Stimulated activated CD4-positive, alpha-beta T cell treated with anti-CD3 and anti-CD28 coated beads, TNF-alpha, amount 100 ng/mL, for 24 hours (primary cell): ENCODE measurements around the gene ACACA.

ENCODE experiments used
- DNase-seq, 3 experiments: peaks; one replicate each; pipeline ENCODE4 v3.0.0-alpha.2; 2020; ENCODE audit warnings: low read depth in 3 of 3

The ACACA gene

DNA sequence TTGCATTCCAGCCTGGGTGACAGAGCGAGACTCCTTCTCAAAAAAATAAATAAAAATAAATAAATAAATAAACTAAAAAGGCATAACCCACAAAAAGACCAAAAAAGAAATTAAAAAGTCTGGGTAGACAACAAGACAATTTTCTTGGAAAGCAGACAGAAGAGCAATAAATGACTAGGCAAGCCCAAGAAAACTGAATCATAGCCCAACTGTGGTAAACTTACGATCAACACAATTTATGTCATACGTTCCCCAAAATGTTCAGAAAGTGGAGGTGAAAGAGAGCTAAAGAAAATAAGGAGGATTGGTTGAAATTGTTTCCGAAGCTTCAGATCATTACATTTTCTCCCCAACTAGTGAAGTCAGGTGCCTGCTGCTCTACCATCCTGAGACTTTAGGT is 62.1 kb downstream of the ACACA start:
- no peak for DNase-seq

DNA sequence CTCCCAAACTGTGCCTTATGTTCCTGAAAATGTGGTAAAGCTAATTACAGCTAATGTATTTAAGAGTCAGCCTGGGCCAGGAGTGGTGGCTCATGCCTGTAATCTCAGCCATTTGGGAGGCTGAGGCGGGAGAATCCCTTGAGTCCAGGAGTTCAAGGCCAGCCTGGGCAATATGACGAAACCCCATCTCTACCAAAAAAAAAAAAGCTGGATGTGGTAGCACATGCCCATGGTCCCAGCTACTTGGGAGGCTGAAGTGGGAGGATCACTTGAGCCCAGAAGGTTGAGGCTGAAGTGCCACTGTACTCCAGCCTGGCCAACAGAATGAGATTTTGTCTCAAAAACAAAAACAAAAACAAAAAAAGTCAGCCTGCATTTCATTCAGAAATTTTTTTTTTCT is 64.0 kb downstream of the ACACA start:
- DNase-seq: no peak

DNA sequence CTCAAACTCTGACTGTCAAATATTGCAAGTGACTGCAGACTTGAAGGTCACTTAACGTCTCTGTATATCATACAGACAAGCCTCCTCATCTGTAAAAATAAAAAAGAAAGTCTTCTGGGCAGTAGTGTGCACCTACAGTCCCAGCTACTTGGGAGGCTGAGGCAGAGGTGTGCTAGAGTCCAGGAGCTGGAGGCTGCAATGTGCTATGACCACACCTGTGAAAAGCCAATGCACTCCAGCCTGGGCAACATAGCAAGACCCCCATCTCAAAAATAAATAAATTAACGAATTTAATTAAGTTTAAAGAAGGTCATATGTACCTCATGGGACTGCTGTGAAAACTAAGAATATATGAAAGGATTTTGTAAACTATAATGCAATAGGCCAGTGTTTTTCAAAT is 65.8 kb downstream of the ACACA start:
- DNase-seq: no peak

DNA sequence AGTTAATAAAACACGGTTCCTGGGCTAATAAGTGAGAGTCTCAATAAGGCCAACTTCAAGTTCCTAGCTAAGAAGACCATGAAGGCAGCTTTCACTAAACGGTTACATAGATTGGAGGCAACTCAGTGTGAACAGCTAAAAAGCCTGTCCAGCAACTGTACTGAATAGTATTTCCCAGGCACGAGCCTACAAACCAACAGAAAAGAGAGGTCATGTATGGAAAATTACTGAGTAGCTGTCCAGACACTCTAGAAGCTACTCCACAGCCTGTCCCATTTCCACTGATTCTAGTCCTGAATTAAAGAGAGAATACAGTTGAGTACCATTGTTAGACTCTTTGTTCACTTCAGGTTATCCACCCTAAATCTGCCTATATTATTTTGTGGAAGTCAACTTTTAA is 67.3 kb downstream of the ACACA start:
- no peak for DNase-seq

DNA sequence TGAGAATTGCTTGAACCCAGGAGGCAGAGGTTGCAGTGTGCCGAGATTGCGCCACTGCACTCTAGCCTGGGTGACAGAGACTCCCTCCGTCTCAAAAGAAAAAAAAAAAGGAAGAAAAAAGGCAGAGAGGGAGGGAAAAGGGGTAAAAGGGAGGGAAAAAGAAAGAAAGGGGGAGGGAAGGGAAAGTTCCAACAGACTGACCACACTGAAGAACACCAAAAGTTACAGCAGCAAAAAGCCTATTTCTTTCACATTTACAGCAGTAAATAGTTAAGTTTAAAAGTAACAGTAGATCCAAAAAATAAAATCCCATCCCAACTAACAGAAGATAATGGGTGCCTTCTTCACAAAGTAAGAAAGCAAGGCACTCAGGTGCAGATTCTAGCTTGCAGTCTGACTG is 67.8 kb downstream of the ACACA start:
- DNase-seq: no peak

DNA sequence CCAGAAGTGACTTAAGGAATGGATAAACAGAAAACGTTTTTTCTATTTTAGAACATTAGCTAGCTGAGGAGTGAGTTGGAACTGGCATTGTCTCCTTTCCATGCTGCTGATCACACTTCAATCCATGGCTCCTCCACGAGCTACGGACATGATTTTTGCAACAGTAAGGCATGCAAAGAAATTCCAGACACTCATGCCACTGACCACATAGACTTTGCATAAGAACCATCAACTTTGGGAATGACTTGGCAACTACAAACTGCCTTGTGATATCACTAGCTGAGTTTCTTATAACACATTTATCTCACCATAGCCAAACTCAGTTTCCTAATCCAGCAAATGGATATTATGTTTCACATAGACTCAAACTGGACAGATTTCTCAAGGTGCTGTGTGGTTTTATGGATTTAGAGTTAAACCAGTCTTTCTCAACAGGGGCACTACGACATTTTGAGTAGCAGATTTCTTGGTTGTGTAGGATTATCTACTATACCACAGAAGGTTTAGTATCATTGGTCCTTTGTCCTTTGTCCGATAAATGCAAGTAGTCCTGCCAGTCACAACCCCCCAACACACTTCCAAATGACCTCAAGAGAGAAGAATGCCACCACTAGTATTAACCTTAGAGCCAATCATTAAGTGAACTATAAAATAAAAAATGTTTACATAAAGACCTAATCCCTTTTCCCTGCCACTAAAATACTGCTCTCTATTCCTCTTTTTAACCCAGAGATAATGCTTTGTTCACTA is 79.1 kb downstream of the ACACA start:
- DNase-seq: no peak

DNA sequence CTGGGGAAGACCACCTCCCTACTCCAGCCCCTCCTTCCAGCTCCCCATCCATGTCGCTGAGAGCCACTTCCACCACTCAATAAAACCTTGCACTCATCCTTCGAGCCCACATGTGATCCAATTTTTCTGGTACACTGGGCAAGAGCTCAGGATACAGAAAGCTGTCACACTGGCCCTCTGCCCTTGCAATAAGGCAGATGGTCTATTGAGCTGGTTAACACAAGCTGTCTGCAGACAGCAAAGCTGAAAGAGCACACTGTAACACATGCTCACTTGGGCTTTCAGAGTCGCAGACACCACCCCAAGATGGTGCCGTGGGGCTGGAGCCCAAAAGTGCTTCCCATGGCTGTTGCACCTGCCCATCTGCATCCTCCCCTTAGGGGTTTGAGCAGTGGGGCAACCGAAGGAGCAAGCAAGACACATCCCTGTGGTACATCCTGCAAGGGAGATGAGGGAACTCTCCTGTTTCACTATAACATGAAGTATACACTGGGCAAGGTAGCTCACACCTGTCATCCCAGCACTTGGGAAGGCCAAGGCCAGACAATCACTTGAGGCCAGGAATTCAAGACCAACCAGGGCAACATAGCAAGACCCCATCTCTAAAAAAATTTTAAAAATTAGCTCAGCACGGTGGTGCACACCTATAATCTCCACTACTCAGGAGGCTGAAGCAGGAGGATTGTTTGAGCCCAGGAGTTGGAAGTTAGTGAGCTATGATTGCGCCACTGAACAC is 83.6 kb downstream of the ACACA start:
- DNase-seq: no peak

DNA sequence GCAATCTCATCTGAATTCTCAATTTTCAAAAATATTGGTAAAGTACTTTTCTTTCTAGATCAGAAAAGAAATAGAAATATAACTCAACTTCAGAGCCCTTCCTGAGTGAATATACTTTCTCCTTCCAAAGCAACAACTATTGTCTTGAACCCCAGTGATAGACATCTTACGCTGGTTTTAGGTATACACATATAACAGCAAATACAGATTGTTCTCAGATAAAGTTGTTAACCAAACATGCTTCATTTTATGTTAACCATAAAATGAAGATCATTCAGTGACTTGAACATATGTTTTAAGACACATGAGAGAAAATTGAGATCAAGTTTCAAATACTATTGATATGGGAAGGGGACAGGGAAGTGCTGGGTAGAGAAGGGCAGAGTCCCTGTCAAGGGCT is 84.5 kb downstream of the ACACA start:
- DNase-seq: no peak

DNA sequence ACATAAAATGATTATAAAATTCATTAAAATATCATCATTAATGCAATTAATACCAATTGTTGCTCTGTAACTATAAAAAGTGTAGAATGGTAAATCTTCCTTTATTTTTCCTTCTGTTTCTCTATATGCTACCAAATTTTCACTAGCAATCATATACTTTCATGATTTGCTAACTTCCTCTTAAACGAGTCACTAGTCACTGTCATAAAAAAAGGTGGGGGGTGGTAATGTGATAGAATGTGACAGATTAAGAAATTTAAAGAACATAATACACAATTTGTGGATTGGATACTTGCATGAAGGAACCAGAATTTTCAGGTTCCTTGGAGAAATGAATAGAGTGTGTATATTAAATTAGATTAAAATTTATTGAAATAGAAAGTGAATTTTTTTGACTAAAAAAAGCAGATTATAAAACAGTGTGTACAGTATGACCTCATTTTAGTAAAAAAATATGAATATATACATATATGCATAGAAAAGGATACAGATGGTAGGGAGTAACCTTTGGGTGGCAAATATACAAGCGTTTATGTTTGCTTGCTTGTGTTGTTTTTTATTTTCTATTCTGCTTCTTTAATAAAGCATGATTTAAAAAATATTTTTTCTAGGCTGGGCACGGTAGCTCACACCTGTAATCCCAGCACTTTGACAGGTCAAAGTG is 87.6 kb downstream of the ACACA start:
- DNase-seq: no peak

DNA sequence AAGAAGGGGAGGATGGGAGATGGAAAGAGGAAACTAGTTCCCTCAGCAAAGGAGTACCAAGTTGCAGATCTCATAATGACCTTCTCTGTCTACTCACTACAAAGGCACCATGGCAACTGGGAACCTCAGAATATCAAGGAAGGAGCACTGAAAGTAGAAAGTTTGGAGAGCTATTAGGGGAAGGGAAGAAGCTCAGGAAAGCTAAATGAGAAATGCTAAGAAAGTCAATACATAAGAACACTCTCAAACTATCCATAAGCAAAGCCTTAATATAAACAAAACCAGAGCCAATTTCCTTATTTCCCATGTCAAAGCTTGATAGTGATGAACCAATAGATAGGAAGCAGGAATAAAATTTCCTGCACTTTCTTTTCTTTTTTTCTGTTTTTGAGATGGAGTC is 88.8 kb downstream of the ACACA start:
- DNase-seq: no peak

DNA sequence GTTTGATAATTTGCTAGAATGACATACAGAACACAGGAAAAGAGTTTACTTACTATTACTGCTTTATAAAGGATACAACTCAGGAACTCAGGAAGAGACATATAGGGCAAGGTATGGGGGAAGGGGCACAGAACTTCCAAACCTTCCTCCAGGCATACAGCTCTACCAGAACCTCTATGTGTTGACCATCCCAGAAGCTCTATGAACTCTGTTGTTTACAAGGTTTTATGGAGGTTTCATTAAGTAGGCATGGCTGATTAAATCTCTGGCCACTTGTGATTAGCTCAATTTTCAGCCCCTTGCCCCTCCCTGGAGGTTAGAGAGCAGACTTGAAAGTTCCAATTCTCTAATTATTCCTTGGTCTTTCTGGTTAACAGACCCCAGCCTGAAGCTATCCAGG is 91.0 kb downstream of the ACACA start:
- no peak for DNase-seq

DNA sequence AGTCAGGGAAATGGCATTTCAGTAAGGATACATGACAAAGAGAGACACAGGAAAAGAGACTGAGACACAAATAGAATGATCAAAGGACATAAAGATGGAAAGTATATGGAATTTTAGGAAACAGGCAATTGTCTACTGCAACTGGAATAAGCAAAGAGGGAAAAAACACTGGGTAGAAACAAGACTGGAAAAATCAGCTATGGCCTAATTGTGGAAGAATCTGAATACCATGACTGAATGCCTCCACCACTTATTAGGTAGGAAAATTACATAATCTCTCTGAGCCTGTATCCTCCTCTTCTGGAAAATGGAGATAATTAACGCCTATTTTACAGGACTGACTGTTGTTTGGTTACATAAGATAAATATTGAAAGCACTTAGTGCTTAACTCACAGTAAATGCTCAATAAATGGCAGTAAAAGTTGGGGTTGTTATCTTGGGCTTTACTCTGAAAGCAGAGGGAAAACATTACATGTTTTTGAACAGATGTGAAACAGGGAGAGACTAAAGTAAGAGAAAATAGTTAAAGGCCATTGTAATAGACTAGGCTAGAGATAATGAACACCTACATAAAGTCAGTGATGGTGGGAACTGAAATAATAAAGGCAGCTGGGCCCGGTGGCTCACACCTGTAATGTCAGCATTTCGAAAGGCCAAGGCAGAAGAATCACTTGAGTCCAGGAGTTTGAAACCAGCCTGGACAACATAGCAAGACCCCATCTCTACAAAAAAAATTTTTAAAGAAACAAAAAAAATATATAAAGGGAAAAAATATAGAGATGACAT is 94.3 kb downstream of the ACACA start:
- no peak for DNase-seq

DNA sequence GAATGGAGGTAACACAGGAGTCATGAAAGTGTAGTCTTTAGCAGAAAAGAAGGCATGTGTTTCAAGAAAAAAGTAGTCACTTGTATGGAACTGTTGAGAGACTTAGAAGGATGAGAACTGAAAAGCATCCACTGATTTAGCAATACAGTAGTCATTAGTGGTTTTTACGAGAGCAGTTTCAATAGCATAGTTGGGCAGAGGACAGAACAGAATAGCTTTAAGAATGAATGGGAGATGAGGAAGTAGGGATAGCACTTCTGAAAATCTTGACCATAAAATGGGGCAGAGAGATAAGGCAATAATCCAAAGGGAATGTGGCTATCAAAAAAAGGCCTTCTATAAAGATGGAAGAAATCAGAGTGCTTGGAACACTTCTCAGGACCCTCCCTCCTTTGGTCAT is 95.7 kb downstream of the ACACA start:
- DNase-seq: no peak

DNA sequence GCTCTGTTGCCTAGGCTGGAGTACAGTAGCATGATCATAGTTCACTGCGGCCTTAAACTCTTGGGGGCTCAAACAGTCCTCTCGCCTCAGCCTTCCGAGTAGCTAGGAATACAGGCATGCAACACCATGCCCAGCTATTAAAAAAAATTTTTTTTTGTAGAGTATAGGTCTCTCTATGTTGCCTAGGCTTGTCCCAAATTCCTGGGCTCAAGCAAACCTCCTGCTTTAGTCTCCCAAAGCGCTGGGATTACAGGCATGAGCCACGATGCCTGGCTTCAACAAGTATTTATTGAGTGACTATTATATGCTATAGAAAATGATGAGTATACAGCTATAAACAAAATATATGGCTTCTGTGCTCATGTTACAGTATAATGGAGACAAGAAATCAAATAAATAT is 97.6 kb downstream of the ACACA start:
- DNase-seq: no peak

DNA sequence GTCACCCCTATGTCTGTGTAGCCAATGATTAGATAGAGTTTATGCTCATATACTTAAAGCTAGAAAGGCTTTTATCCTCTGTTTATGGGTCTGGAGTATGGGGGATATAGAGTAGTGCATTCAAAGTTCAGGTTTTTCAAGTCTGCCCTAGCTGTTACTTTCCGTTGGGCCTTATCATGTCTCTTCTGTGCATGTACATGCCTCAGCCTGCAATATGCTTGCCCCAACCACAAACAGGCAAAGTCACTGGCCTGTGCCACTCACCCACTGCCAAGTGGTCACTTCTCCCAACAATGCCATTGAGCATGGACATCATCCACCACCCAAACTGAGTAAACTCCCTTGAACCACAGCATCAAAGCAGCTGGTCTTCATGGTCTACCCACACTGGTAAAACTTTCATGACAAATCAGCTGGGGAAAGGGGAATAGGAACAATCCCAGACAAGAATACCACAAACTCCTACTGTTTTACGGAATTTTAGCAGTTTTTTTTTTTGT is 101.2 kb downstream of the ACACA start:
- no peak for DNase-seq

DNA sequence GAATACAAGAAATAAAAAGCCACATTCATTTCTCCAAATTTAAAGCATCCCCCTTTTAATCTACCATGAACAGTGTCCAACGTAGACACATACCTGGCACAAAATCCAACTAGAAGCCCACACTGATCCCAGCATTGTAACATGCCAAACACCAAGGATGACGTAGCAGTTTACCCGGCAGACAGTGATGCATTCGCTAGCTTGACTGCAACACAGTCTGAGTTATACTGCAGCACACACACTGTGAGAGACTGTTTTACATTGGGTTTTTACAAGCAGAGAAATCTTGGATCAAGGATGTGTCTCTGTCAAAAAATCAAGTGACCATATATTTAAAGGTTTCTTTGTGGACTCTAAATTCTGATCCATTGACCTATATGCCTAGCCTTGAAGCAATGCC is 105.3 kb downstream of the ACACA start:
- DNase-seq: no peak

DNA sequence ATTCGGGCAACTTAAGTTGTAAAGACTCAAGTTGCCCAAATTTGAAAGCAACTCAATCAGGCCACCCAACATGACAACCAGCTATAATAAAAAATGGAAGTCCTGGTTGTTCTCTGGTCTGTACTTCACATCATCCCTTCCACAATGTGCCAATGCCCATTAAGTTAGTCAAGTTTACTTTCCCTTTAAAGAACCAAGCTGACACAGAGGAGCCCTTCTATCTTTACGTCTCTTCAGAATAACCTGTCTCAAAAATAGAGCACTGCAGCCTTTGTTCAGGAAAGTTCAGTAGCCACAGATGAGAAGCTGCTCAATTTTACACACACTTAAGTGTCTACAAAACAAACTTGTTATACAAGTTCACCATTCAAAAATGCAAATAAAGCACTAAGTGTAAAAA is 106.0 kb downstream of the ACACA start:
- DNase-seq: no peak

DNA sequence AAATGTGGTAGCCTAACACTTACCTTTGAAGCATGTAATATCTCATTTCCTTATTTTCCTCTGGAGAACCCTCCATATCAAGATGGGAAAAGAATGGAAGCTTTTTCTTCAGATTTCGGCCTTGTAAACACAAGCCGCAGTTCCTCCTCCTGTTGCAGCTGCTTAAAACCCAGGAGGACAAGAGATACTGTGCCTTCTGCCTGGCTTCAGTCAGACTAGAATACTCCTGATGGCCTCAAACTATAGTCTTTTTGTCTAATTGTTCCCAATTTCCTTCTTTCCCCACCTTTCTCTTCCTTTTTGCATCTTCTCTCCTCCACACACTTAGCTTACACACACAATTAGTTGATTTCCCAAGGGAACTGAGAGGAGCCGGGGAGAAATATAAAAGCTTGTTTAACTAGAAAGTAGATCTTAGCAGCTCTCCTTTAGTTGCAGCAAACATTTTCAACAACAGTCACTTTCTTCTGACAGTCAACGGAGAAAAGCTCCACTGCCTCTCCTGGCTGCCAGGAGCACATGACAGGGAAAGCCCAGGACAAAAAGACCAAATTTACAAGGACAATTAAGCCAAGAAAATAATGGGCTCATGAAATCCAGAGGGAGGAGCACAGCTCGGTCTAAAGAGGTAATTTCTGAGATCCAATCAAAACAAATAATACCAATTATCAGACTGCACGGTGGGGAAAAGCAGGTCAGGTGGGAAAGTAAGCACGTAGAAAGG is 107.2 kb downstream of the ACACA start:
- no peak for DNase-seq

DNA sequence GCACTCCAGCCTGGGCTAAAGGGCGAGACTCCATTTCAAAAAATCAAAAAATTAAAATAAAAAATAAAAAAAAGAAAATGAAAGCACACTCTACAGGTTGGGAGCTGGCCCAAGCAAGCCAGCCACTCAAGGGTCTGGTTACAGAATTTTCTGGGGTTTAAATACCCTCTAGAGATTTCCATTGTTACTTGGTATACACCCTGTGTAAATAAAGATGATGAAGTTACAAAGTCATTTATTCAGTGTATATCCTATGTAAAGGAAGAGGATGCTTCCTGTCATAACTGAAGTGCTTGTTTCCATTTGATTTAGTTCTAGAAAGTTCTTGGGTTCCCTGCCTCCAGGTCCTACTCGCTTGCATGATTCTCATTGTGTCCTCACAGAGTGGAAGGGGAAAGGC is 110.7 kb downstream of the ACACA start:
- no peak for DNase-seq

DNA sequence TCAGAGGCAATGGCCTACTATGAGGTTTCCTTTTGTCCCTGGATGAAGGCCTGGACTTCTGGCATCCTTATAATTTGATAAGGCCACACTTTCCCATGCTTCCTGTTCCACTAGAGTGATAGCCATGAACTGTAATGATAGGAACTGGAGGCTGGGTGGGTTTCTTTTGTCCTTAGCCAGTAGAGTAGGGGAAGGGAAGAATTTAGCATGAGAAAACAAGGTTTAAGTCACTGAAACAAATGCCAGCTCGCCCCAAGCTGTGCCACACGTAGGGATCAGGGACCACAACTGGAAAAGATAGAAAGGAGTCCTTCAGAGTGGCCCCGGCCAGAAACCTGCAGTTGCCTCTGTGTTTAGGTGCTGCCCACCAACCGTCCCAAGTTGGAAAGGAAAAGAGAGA is 111.7 kb downstream of the ACACA start:
- no peak for DNase-seq

DNA sequence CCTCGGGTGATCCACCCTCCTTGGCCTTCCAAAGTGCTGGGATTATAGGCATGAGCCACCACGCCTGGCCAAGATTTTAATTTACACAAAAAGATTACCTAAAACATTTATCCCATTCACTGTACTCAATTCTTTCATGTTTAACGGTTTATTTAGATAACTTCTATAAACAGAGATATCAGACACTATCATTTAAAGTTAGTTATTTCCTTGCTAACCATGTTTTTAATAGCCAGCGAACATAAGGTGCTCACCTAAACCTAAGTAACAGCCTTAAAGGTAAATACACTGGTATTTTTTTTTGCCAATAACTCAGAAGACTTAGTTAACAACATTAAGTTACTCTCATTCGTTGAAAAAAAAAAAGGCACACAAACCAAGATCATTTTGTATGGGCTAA is 112.9 kb downstream of the ACACA start:
- no peak for DNase-seq
